HG03159 (cell line): ENCODE results near the gene KITLG.
"Not testable (repeated sequence)": the region's sequence is repeated elsewhere in the genome, so short reads cannot be mapped to it uniquely, and the experiment has no call there.

Source experiments
- ATAC-seq: cut with Tn5 transposase; IDR thresholded peaks from one replicate; pipeline ENCODE4 v1.9.1; 2021; ENCODE audit warnings: mild to moderate bottlenecking, moderate library complexity; ENCODE audit not compliant: unreplicated experiment

KITLG gene

GRCh38 chr12:88576866-88577265, 3.4 kb downstream of the KITLG start:
- ATAC-seq, result no peak

GRCh38 chr12:88575361-88575970, 4.8 kb downstream of the KITLG start:
- ATAC-seq, result no peak

- no peak for ATAC-seq
Measured at GRCh38 chr12:88574278-88574677, 6.0 kb downstream of the KITLG start.

- no peak for ATAC-seq
Measured at GRCh38 chr12:88573583-88573982, 6.7 kb downstream of the KITLG start.

- ATAC-seq, result no peak
Measured at GRCh38 chr12:88572781-88573549, 7.3 kb downstream of the KITLG start.

GRCh38 chr12:88571543-88571942, 8.7 kb downstream of the KITLG start:
- no peak for ATAC-seq

GRCh38 chr12:88570103-88570502, 10.2 kb downstream of the KITLG start:
- no peak for ATAC-seq

GRCh38 chr12:88566430-88566829, 13.8 kb downstream of the KITLG start:
- no peak for ATAC-seq

GRCh38 chr12:88562846-88563582, 17.3 kb downstream of the KITLG start:
- ATAC-seq, result no peak

GRCh38 chr12:88562151-88562550, 18.1 kb downstream of the KITLG start:
- ATAC-seq, result no peak

GRCh38 chr12:88559772-88560171, 20.5 kb downstream of the KITLG start:
- ATAC-seq, result no peak

- no peak for ATAC-seq
Measured at GRCh38 chr12:88559199-88559598, 21.1 kb downstream of the KITLG start.

- no peak for ATAC-seq
Measured at GRCh38 chr12:88558340-88558867, 21.9 kb downstream of the KITLG start.

- ATAC-seq, result no peak
Measured at GRCh38 chr12:88556213-88556774, 24.0 kb downstream of the KITLG start.

GRCh38 chr12:88553941-88554658, 26.2 kb downstream of the KITLG start:
- ATAC-seq, result no peak

- no peak for ATAC-seq
Measured at GRCh38 chr12:88552610-88553079, 27.6 kb downstream of the KITLG start.

- ATAC-seq, result no peak
Measured at GRCh38 chr12:88549929-88550328, 30.3 kb downstream of the KITLG start.

GRCh38 chr12:88547949-88548348, 32.3 kb downstream of the KITLG start:
- ATAC-seq, result not testable (repeated sequence)

- no peak for ATAC-seq
Measured at GRCh38 chr12:88546853-88547252, 33.4 kb downstream of the KITLG start.

GRCh38 chr12:88546226-88546625, 34.0 kb downstream of the KITLG start:
- no peak for ATAC-seq
